GM19452 (cell line): ENCODE measurements around the gene TRAM2.
A peak's percentile ranks its signal among the peaks of the same experiment; 100 is the strongest.
"Not testable (repeated sequence)": the region's sequence is repeated elsewhere in the genome, so short reads cannot be mapped to it uniquely, and the experiment has no call there.

ENCODE experiments used
- ATAC-seq: cut with Tn5 transposase; IDR thresholded peaks from one replicate; pipeline ENCODE4 v1.9.1; 2021; ENCODE audit not compliant: unreplicated experiment

The TRAM2 gene

GRCh38 chr6:52497652-52498408 is 79.0 kb downstream of the TRAM2 start:
- peak; percentile 87 for ATAC-seq

GRCh38 chr6:52496631-52497030 is 80.2 kb downstream of the TRAM2 start:
- no peak for ATAC-seq

DNA sequence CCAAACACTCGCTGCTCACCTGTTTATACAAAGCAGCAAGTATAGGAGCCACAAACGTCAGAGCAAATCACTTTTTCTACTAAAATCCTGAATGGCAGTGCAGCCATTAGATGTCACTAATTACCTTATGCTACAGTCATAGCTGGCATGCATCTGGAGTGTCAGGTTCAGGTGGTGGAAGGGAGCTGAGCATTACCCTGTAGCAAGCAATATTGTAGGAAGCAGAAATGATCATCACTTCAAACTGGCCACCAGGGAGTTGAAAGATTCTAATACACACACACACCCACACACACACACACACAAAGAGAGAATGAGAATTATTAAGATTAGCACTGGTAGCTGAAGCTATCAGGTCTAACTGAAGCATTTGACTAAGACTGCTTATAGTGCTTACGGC is 80.9 kb downstream of the TRAM2 start:
- no peak for ATAC-seq

GRCh38 chr6:52494298-52495072 is 82.4 kb downstream of the TRAM2 start:
- no peak for ATAC-seq

GRCh38 chr6:52493669-52494068 is 83.2 kb downstream of the TRAM2 start:
- no peak for ATAC-seq

GRCh38 chr6:52491203-52492069 is 85.4 kb downstream of the TRAM2 start:
- peak; percentile 74 for ATAC-seq

DNA sequence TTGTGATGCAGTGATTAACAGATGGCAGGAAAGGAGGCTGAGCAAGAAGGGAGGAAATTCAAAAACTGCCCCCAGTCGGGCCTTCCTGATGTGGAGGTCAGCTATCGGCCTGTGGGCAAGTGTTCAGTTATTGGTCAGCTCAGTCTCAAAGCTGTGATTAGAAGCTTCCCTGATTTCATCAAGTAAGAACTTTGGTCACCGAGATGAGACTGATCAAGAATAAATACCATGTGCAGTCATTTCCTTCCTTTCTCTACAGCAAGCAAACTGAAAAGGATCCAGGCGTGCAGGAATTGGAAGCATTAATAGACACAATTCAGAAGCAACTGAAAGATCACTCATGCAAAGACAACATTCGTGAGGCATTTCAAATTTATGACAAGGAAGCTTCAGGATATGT is 87.0 kb downstream of the TRAM2 start:
- ATAC-seq: no peak

GRCh38 chr6:52483671-52484003 is 93.2 kb downstream of the TRAM2 start:
- ATAC-seq: no peak

- no peak for ATAC-seq
Measured at GRCh38 chr6:52482903-52483670, 93.8 kb downstream of the TRAM2 start.

- no peak for ATAC-seq
Measured at GRCh38 chr6:52475307-52475706, 101.6 kb downstream of the TRAM2 start.

- no peak for ATAC-seq
Measured at GRCh38 chr6:52474173-52474572, 102.7 kb downstream of the TRAM2 start.

DNA sequence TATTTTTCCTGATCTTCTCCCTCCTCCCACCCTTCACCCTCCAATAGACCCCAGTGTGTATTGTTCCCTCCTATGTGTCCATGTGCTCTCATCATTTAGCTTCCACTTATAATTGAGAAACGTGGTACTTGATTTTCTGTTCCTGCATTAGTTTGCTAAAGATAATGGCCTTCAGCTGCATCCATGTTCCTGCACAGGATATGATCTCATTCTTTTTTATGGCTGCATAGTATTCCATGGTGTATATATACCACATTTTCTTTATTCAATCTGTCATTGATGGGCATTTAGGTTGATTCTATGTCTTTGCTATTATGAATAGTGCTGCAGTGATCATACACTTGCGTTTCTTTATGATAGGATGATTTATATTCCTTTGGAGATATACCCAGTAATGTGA is 115.7 kb downstream of the TRAM2 start:
- not testable (repeated sequence) for ATAC-seq

DNA sequence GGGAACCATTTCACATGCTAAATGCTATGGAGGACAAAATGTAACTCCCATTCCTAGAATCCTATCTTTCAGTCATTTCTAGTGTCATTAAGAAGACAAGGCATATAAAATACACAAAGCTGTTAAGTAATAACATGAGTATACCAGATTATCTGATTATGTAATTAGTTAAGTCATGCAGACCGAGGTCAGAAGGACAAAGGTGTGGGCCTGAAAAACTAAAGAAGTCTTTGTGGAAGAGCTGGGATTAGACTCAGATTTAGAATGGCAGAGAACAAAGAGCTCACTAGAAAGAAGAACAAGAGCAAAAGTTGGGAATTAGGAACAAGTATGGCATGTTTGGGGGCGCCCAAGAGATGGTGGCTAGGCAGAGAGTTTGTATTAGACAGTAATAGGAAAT is 119.8 kb downstream of the TRAM2 start:
- ATAC-seq: no peak

GRCh38 chr6:52454556-52454955 is 122.3 kb downstream of the TRAM2 start:
- ATAC-seq: no peak
